T-cell (primary cell): Measurements from ENCODE around the gene IGLON5. TPM values are rescaled to one million over a fixed set of nuclear protein-coding genes. Genes with fewer than 3 reads are reported as not detected.

Source experiments
- ATAC-seq, 4 experiments: fragments of 200-7000 bp in 3 of 4; fragments of 150-1000 bp in 1 of 4; cut with Tn5 transposase; replicated peaks in 1 of 4; 1 replicate in 3 of 4; 2 replicates in 1 of 4; pipeline ENCODE4 v1.10.0; 2021; ENCODE audit warnings: moderate library complexity in 3 of 4, mild to moderate bottlenecking in 2 of 4, moderate number of reproducible peaks in 1 of 4
- CTCF ChIA-PET, 2 donors: fragments of 300-600 bp; sonication (Branson Sonifier 250); formaldehyde crosslinking; loops; one replicate each; lab custom pipeline; 2022; ENCODE audit warnings: antibody characterized with exemption in 2 of 2; lab: Charles Lee
- POLR2A ChIA-PET, 2 donors: fragments of 300-600 bp; sonication (Branson Sonifier 250); formaldehyde crosslinking; loops; one replicate each; lab custom pipeline; 2022; ENCODE audit warnings: antibody characterized with exemption in 2 of 2; lab: Charles Lee
- DNase-seq, 35 experiments: peaks; one replicate each; pipeline versions ENCODE4 v3.0.0 to v3.0.0-alpha.2; 2013 to 2023
- H3K27ac ChIP-seq: one replicate; pipeline ENCODE4 v1.5.1; 2013; ENCODE audit warnings: low read length
- H3K27me3 ChIP-seq, 2 experiments: replicated peaks in 1 of 2; 1 replicate in 1 of 2; 2 replicates in 1 of 2; pipeline versions ENCODE4 v1.6.1 to v1.7.0; 2013; ENCODE audit warnings: low read length in 1 of 2, mixed read lengths in 1 of 2; ENCODE audit not compliant: control insufficient read depth in 2 of 2, insufficient read depth in 2 of 2; ENCODE audit errors: extremely low read depth in 1 of 2
- H3K36me3 ChIP-seq, 2 donors: 1 replicate in 1 of 2; 2 replicates in 1 of 2; pipeline versions ENCODE4 v1.6.1 to v1.7.0; 2013; ENCODE audit warnings: low read length in 1 of 2; ENCODE audit not compliant: control insufficient read depth in 2 of 2, insufficient read depth in 1 of 2; ENCODE audit errors: extremely low read depth in 1 of 2
- H3K4me1 ChIP-seq, 2 experiments: 1 replicate in 1 of 2; 2 replicates in 1 of 2; pipeline versions ENCODE4 v1.6.1 to v1.7.0; 2013; ENCODE audit warnings: low read length in 2 of 2, mixed read lengths in 1 of 2; ENCODE audit not compliant: insufficient read depth in 2 of 2, control insufficient read depth in 1 of 2; ENCODE audit errors: extremely low read depth in 1 of 2
- H3K4me3 ChIP-seq, 2 donors: 1 replicate in 1 of 2; 2 replicates in 1 of 2; pipeline versions ENCODE4 v1.5.1 to v1.7.0; 2013; ENCODE audit warnings: mild to moderate bottlenecking in 2 of 2, low read length in 1 of 2, moderate library complexity in 1 of 2; ENCODE audit not compliant: control insufficient read depth in 1 of 2; ENCODE audit errors: extremely low read depth in 1 of 2
- H3K9me3 ChIP-seq: 2 replicates; pipeline ENCODE4 v1.7.0; 2013
- H3K27ac Mint-ChIP-seq, 2 donors: one replicate each; pipeline ENCODE4 v1.8.0; 2020 to 2021; ENCODE audit warnings: mild to moderate bottlenecking in 2 of 2, mixed read lengths in 2 of 2
- H3K27me3 Mint-ChIP-seq, 2 donors: one replicate each; pipeline ENCODE4 v1.8.0; 2021 to 2022; ENCODE audit warnings: mixed read lengths in 2 of 2
- H3K36me3 Mint-ChIP-seq: one replicate; pipeline ENCODE4 v1.8.0; 2021; ENCODE audit warnings: mixed read lengths
- H3K4me1 Mint-ChIP-seq, 3 donors: one replicate each; pipeline ENCODE4 v1.8.0; 2020 to 2022; ENCODE audit warnings: mixed read lengths in 3 of 3, mild to moderate bottlenecking in 1 of 3
- H3K4me3 Mint-ChIP-seq, 3 donors: one replicate each; pipeline ENCODE4 v1.8.0; 2020 to 2022; ENCODE audit warnings: mild to moderate bottlenecking in 3 of 3, mixed read lengths in 3 of 3, moderate library complexity in 3 of 3
- H3K9me3 Mint-ChIP-seq, 3 donors: one replicate each; pipeline ENCODE4 v1.8.0; 2020 to 2022; ENCODE audit warnings: mixed read lengths in 3 of 3
- WGBS: methylation state at CpG from one replicate; pipeline ENCODE4 v1.1.5; 2013; ENCODE audit warnings: missing lambda C conversion rate; ENCODE audit not compliant: insufficient coverage; 5-methylcytosine and 5-hydroxymethylcytosine counted together
- total RNA-seq, 35 experiments: library from RNA in 6 of 35; stranded (reverse) in 6 of 35; fragments of 120-200 nt in 1 of 35; gene quantifications; one replicate each; pipeline versions ENCODE4 v1.2.1 to v1.2.4 and lab custom pipeline; 2013 to 2026

The IGLON5 gene
- total RNA-seq, 5 donors from 2014 or later (not counting 1 experiment from before 2014, with no cell fraction given): 0.10 TPM; not detected in 4

- ChIA-PET CTCF (interaction anchor here in 1 of 2 donors (0.7 kb wide), 1 partner anchor 81 kb away, joined by 3 read pairs; no protein-coding TSS in a partner anchor), POLR2A (no interaction called here)
- H3K27me3 ChIP-seq: peaks cover 0 to 46% of the 10 kb centered on the region in 2 experiments
- no peak for ATAC-seq
- no peaks in the 10 kb centered on the region for H3K36me3 ChIP-seq
- no peak for DNase-seq
- peaks cover 4% of the 10 kb centered on the region in 3 donors for H3K9me3 Mint-ChIP-seq
- 73% methylated on average over 4 of the region's 8 CpGs for WGBS
- H3K4me1 ChIP-seq: no peaks in the 10 kb centered on the region
- no peaks in the 10 kb centered on the region for H3K36me3 Mint-ChIP-seq
- H3K4me3 Mint-ChIP-seq: no peak overlapping the region
- H3K27ac Mint-ChIP-seq: no peak overlapping the region
- peaks cover 32 to 39% of the 10 kb centered on the region in 2 donors for H3K27me3 Mint-ChIP-seq
- no peaks in the 10 kb centered on the region for H3K9me3 ChIP-seq
- H3K4me3 ChIP-seq: no peak overlapping the region
- H3K4me1 Mint-ChIP-seq: peaks cover 0 to 7% (median 5%) of the 10 kb centered on the region in 3 donors
- H3K27ac ChIP-seq: no peak overlapping the region
These were observed 5.2 kb downstream of the IGLON5 start for GRCh38 chr19:51316688-51317087.

- H3K27me3 ChIP-seq: peaks cover 0 to 47% of the 10 kb centered on the region in 2 experiments
- no peaks in the 10 kb centered on the region for H3K36me3 ChIP-seq
- no peaks in the 10 kb centered on the region for H3K9me3 ChIP-seq
- Mint-ChIP-seq H3K36me3 (no peaks in the 10 kb centered on the region), H3K9me3 (peaks cover 4% of the 10 kb centered on the region in 3 donors), H3K27me3 (peaks cover 29 to 36% of the 10 kb centered on the region in 2 donors), H3K4me1 (peaks cover 0 to 5% (median 3%) of the 10 kb centered on the region in 3 donors), H3K4me3 (no peak overlapping the region), H3K27ac (no peak overlapping the region)
- DNase-seq (no peak), ATAC-seq (no peak)
- POLR2A ChIA-PET: no interaction called here
- no peak overlapping the region for H3K27ac ChIP-seq
- no peaks in the 10 kb centered on the region for H3K4me1 ChIP-seq
- H3K4me3 ChIP-seq: no peak overlapping the region
- 94% methylated on average over 3 of the region's 3 CpGs for WGBS
- CTCF ChIA-PET: interaction anchor here in 1 of 2 donors (0.5 kb wide), 1 partner anchor 12 kb away, joined by 3 read pairs; no protein-coding TSS in a partner anchor
These were observed 5.9 kb downstream of the IGLON5 start for GRCh38 chr19:51317376-51317775.

DNA sequence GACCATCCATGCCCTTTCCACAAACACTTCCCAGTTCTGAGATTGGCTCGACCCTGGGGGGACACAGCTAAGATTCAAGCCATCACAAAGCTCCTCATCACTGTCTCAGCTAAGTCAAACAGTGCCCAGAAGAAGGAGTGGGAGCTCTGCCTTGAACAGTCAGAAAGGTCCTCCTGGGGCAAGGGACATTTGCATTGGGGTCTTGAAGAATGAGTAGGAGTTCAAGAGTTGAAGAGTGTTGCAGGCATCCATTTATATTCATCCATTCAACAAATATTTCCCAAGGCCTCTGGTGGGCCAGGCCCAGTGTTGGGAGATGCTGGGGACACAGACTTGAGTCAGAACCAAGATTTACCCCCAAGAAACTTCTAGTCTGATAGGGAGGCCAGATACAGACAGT lies 6.5 kb downstream of the IGLON5 start:
- ATAC-seq: no peak
- Histone ChIP-seq H3K36me3 (no peaks in the 10 kb centered on the region), H3K9me3 (no peaks in the 10 kb centered on the region), H3K4me3 (no peak overlapping the region), H3K27me3 (peaks cover 0 to 41% of the 10 kb centered on the region in 2 experiments), H3K4me1 (no peaks in the 10 kb centered on the region), H3K27ac (no peak overlapping the region)
- Mint-ChIP-seq H3K36me3 (no peaks in the 10 kb centered on the region), H3K4me1 (peaks cover 0 to 3% (median 0%) of the 10 kb centered on the region in 3 donors), H3K9me3 (peaks cover 4% of the 10 kb centered on the region in 3 donors), H3K4me3 (no peak overlapping the region), H3K27ac (no peak overlapping the region), H3K27me3 (peaks cover 30 to 39% of the 10 kb centered on the region in 2 donors)
- ChIA-PET POLR2A (no interaction called here), CTCF (interaction anchor here in 1 of 2 donors (0.5 kb wide), 1 partner anchor 12 kb away, joined by 3 read pairs; no protein-coding TSS in a partner anchor)
- no peak for DNase-seq
- no CpG with 5 or more reads among the region's 1 CpG for WGBS

GRCh38 chr19:51318687-51319648 lies 7.5 kb downstream of the IGLON5 start:
- Histone ChIP-seq H3K27ac (no peak overlapping the region), H3K27me3 (peaks cover 0 to 47% of the 10 kb centered on the region in 2 experiments), H3K36me3 (no peaks in the 10 kb centered on the region), H3K9me3 (no peaks in the 10 kb centered on the region), H3K4me3 (no peak overlapping the region), H3K4me1 (no peaks in the 10 kb centered on the region)
- WGBS: 84% methylated on average over 21 of the region's 23 CpGs
- POLR2A ChIA-PET: no interaction called here
- no peak for DNase-seq
- H3K9me3 Mint-ChIP-seq: peaks cover 4% of the 10 kb centered on the region in 3 donors
- H3K27ac Mint-ChIP-seq: no peak overlapping the region
- CTCF ChIA-PET: no interaction called here
- ATAC-seq: no peak
- no peak overlapping the region for H3K4me3 Mint-ChIP-seq
- peaks cover 31 to 39% of the 10 kb centered on the region in 2 donors for H3K27me3 Mint-ChIP-seq
- H3K4me1 Mint-ChIP-seq: no peaks in the 10 kb centered on the region
- no peaks in the 10 kb centered on the region for H3K36me3 Mint-ChIP-seq

GRCh38 chr19:51319649-51320279 lies 8.3 kb downstream of the IGLON5 start:
- no peaks in the 10 kb centered on the region for H3K4me1 ChIP-seq
- Mint-ChIP-seq H3K27me3 (peaks cover 37% of the 10 kb centered on the region in 2 donors), H3K4me3 (no peak overlapping the region), H3K36me3 (no peaks in the 10 kb centered on the region), H3K9me3 (peaks cover 2 to 4% (median 4%) of the 10 kb centered on the region in 3 donors), H3K27ac (no peak overlapping the region), H3K4me1 (no peaks in the 10 kb centered on the region)
- no peak for DNase-seq
- no peak overlapping the region for H3K4me3 ChIP-seq
- no peaks in the 10 kb centered on the region for H3K9me3 ChIP-seq
- ChIA-PET POLR2A (no interaction called here), CTCF (no interaction called here)
- no peak for ATAC-seq
- peaks cover 0 to 50% of the 10 kb centered on the region in 2 experiments for H3K27me3 ChIP-seq
- H3K36me3 ChIP-seq: no peaks in the 10 kb centered on the region
- H3K27ac ChIP-seq: no peak overlapping the region
- WGBS: 90% methylated on average over 8 of the region's 14 CpGs

- CTCF ChIA-PET: no interaction called here
- H3K27me3 ChIP-seq: peaks cover 0 to 52% of the 10 kb centered on the region in 2 experiments
- no peak for DNase-seq
- H3K4me3 Mint-ChIP-seq: no peak overlapping the region
- peaks cover 34 to 38% of the 10 kb centered on the region in 2 donors for H3K27me3 Mint-ChIP-seq
- no peaks in the 10 kb centered on the region for H3K36me3 ChIP-seq
- H3K4me3 ChIP-seq: no peak overlapping the region
- no peaks in the 10 kb centered on the region for H3K9me3 ChIP-seq
- no peak overlapping the region for H3K27ac ChIP-seq
- no peaks in the 10 kb centered on the region for H3K36me3 Mint-ChIP-seq
- no peaks in the 10 kb centered on the region for H3K4me1 ChIP-seq
- ATAC-seq: no peak
- WGBS: 84% methylated on average over 13 of the region's 14 CpGs
- no peak overlapping the region for H3K27ac Mint-ChIP-seq
- H3K4me1 Mint-ChIP-seq: no peaks in the 10 kb centered on the region
- POLR2A ChIA-PET: no interaction called here
- H3K9me3 Mint-ChIP-seq: peaks cover 0 to 2% (median 2%) of the 10 kb centered on the region in 3 donors
These were observed 8.8 kb downstream of the IGLON5 start for GRCh38 chr19:51320280-51320657.
